ENCODE data around the gene RBM19.
"Not testable (repeated sequence)": the region's sequence is repeated elsewhere in the genome, so short reads cannot be mapped to it uniquely, and the experiment has no call there.

RBM19 gene, protein sequence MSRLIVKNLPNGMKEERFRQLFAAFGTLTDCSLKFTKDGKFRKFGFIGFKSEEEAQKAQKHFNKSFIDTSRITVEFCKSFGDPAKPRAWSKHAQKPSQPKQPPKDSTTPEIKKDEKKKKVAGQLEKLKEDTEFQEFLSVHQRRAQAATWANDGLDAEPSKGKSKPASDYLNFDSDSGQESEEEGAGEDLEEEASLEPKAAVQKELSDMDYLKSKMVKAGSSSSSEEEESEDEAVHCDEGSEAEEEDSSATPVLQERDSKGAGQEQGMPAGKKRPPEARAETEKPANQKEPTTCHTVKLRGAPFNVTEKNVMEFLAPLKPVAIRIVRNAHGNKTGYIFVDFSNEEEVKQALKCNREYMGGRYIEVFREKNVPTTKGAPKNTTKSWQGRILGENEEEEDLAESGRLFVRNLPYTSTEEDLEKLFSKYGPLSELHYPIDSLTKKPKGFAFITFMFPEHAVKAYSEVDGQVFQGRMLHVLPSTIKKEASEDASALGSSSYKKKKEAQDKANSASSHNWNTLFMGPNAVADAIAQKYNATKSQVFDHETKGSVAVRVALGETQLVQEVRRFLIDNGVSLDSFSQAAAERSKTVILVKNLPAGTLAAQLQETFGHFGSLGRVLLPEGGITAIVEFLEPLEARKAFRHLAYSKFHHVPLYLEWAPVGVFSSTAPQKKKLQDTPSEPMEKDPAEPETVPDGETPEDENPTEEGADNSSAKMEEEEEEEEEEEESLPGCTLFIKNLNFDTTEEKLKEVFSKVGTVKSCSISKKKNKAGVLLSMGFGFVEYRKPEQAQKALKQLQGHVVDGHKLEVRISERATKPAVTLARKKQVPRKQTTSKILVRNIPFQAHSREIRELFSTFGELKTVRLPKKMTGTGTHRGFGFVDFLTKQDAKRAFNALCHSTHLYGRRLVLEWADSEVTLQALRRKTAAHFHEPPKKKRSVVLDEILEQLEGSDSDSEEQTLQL

DNA sequence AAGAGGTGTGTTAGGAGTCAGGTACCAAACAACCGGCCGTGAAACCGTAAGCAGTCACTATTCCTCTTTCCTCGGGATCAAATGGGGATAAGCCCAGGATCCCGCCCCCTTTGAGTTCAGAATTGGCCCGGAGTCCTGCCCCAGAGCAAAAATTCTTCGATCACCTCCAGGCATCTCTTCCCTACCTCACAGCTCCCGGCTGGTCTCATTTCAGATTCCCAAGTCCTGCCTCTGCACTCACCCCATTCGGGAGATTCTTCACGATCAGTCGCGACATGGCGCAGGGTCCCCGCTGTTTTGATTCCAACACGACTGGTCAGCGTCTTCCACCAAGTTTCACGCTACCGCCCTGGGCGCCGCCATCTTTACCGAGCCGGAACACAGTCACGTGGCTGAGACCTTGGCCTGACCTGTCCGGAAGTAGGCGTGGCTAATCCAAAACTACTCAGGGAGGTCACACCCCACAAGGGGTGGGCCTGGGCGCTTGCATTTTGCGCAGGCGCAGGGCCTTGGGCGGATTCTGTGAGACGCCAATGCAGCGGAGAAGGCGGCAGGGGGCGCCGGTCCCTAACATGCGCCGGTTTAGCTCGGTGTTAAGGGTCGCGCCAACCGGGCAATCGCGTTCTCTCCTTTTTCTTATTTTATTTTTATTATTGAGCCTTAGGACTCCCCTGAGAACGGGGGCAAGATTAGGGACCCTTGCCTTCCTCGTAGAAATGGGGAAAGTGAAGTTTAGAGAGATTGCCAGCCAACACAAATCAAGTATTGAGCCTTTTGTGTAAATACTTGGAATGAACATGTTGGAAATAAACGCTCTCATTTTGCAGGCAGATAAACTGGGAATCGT is at the start of gene RBM19:
RBM19 (minus strand) TSS at position 375 of the 847 bp plus-strand sequence; CDS start at position 277, 98 bp downstream.
- DNase-seq = peak; percentile 94 to 95

DNA sequence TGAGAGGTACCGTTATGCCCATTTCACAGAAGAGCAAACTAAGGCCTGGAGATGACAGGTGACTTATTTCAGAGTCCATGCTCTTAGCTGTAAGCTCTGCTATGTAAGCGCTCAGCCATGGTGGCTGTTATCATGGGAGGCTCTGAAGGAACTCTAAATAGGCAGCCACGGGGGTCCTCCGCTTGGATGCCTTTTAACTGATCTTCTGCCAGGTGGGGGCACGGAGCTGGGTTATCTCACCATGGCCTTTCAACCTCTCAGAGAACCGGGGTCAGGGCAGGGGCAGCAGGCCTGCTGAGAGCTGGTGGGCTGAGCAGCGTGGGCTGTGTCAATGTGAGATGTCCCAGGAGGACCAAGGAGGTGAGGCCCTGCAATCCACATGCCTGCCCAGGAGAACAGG is 49.7 kb upstream of the RBM19 start:
- DNase-seq = no peak

DNA sequence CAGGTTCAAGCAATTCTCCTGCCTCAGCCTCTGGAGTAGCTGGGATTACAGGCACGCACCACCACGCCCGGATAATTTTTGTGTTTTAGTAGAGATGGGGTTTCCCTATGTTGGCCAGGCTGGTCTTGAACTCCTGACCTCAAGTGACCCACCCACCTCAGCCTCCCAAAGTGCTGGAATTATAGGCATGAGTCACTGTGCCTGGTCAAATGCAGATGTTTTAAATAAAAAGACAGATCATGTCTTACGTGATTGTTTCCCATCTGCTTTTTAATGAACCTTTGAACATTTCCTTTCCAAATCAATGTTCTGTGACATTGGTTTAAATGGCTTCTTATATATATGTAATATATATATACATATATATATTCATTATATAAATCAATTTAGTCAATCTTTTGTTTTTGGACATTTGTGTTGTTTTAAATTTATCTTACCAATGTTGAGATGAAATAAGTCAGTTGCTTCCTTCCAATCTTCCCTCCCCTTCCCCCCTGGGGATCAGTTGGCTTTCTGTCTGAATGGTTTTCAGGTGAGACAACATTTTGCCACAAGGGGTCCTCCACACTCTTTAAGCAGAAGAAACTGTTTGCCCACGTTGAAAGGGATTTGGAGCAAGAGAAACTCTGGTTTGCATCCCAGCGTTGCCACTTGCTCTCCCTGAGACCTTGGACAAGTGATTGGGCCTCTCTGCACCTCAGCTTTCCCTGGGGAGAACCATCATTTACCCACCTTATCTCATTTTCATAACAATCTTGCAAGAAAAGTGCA is 47.6 kb upstream of the RBM19 start:
- DNase-seq = no peak

DNA sequence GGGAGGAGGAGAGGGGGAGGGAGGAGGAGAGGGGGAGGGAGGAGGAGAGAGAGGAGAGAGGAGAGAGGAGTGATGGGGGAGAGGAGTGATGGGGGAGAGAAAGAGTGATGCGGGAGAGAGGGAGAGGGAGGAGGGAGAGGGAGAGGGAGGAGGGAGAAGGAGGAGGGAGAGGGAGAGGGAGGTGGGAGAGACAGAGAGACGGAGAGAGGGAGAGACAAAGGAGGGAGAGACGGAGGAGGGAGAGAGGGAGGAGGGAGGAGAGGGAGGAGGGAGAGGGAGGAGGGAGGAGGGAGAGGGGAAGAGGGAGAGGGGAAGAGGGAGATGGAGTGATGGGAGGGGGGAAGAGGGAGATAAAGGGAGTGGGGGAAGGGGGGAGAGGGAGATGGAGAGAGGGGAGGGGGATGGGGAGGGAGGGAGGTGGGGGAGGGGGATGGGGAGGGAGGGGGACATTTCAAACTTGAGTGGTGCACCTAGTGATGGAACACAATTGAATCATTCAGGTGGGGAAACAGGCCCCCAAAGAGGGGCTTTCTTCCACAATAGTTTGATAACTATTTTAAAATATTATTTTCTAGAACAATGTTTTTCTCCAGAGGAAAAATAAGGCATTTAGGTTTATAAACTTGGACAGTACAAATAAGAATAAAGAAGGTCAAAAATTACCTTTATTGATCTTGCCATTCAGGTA is 46.8 kb upstream of the RBM19 start:
- DNase-seq = no peak

DNA sequence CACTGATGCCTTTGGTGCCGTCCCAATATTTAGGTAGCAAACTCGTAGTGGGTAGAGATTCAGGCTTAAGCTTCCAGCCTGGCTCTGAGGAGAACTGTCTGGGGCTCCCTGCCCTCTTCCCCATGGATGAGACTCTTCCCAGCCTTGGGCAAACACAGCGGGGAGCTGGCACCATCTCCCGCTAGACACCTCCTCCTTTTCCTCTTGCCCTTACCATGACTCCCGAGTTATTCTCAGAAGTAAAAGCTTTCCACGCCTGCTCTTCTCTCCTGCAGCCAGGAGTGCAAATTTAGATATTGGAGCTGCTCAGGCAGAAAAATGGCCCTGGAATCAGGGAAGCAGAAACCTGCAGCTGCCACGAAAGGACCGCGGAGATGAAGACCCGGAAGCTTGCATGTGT is 45.6 kb upstream of the RBM19 start:
- DNase-seq = no peak

DNA sequence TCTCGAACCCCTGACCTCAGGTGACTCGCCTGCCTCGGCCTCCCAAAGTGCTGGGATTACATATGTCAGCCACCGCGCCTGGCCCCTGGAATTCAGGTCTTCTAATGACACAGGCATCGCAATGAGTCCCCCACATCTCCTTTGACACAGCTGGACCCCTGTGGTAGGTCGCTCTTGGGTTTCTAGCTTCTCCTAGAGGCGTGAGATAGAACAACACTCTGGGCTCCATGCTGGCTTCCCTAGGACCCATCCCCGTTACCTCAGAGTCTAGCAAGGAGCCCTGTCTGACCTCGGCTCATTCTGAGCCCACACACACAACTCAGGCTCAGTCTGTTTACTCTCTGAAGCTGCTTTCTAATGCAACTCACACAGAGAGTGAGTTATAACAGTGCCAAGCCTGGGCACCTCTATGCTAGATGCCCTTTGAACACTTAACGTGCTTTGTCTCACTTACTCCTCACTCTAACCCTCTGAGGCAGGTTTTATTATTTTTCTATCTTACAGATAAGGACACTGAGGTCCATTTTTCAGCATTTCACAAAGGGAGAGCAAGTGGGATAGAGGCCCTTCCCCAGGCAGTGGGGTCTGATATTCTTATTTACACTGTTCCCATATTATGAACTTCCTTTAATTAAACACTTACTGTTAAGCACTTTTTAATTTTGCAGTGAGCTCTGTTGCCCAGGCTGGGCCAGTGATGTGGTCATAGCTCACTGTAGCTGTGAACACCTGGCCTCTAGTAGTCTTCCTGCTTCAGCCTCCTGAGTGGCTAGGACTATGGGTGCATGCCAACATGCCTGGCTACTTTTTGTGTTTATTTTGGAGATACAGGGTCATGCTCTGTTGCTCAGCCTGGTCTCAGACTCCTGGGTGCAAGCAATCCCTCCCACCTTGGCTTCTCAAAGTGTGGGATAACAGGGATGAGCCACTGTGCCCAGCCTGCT is 40.6 kb upstream of the RBM19 start:
- no peak for DNase-seq

DNA sequence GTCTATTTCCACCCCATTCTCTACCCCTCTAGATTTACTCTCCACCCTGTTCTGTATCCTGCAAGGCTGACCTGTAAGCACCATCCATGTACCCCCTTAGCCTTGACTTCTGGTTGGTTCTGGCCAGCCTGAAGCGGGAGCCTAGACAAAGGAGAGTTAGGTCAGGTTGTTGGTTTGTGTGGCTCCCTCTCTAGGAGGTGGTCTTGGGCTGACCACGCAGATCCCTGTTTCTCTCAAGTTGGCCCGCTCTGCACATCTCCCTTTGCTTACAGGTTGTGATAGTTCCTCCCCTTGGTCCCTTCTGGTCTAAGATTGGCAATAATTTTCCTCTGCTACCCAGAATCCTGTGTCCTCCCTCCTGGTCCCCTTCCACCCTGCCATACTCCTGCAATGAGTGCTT is 38.3 kb upstream of the RBM19 start:
- no peak for DNase-seq

DNA sequence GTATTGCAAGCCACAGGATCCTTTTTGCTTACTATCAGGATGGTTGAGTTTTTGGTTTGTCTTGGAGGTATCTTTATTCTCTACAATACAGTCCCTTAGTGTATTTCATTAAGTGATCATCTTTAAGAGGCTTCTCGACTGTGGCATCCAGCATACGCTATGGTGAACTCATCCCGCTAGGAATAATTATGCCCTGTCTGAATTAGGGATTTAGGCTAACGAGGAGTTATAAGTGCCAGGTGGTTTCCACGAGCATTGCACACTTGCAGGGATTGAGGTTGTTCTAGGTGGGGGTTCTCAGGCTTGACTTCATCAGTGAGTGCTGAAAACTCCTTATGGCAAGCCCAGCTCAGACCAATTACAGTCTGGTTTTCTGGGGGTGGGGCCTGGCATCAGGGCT is 37.2 kb upstream of the RBM19 start:
- DNase-seq = no peak

DNA sequence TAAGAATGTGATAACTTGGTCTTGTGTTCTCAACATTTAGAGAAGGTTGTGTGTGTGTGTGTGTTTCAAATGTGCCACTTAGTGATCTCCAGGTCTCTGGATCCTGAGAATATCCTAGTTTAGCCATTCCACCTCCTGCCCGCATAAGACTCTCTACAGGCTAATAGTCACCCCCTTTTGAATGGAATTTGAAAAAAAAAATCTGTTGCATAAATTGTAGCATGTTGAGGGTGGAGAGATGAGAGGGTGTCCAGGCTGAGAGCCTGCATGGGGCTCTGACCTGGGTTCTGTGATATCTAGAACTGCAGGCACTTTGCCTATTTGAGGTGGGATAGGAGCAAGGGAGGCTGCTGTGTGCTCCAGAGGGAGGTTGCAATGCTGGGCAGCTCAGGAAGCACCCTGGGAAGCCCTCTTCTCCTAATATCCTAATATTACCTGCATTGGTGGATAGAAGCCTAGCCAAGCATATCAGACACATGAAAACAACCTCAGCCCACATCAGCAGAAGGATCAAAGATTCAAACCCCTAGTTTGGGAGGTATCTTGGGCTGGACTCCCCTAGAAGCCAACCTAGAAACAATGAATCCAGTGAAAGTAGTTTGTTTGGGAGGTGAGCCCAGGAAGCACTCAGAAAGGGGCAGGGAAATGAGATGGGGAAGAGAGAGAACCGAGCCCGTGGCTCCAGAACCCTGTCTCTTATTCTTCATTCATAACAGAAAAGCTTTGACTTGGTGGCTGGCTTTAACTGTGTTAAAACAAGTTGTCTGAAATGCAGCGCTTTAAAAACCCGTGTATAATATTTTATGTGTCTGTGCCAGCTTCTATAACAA is 35.6 kb upstream of the RBM19 start:
- DNase-seq = no peak

DNA sequence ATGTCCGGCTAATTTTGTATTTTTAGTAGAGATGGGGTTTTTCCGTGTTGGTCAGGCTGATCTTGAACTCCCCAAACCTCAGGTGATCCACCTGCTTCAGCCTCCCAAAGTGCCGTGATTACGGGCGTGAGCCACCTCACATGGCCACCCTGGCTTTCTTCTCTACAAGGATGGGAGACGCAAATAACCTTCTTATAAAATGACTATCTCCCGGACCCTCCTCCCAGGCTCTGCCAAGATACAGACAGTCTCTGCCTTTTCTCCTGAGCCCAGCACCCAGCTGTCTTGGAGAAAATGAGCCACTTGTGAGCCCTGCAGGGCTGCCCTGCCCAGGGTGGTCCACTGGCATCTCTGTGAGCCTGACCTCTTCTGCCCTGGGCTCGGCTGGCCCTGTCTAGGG is 34.7 kb upstream of the RBM19 start:
- DNase-seq = no peak

DNA sequence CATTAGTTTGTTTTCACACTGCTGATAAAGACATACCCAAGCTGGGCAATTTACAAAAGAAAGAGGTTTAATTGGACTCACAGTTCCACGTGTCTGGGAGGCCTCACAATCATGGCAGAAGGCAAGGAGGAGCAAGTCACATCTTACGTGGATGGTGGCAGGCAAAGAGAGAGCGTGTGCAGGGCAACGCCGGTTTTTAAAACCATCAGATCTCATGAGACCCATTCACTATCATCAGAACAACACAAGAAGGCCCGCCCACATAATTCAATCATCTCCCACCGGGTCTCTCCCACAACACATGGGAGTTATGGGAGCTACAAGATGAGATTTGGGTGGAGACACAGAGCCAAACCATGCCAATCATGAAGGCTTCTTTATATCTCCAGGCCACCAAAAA is 34.1 kb upstream of the RBM19 start:
- not testable (repeated sequence) for DNase-seq

DNA sequence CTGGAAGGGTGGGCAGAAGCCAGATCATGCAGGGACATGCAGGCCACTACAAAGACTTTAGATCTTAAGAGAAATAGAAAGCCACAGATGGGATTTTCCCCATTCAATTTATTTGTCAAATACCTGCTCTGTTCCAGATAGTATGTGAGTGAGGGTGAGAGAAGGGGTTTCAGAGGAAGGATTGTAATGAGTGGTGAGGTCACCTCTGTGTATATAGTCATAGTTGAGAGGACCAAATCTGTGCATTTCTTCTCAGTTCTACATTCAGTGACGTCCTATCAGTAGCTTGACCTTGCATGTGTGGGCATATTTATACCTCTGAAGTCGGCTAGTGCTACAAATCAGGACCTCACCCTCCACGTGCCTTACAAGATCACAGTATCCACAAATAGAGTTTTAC is 31.2 kb upstream of the RBM19 start:
- no peak for DNase-seq

DNA sequence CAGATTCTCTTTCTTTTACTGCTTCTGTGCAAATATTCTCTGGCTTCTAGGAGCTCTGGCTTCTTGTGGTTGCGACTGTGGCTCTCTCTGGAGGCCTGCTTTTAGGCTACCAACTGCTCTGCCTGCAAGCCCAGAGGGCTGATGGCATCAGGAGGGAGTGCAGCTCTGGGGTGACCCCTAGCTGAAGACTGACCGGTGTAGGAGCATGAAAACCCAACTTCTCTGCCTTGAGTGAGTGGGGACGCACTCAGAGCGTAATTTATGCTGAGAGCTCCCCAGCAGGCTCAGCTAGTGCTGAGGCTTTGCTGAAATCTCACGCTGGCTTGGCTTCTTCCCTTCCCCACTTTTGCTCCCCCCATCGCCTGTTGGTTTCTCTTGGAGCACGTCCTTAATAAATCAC is 29.9 kb upstream of the RBM19 start:
- DNase-seq = no peak

DNA sequence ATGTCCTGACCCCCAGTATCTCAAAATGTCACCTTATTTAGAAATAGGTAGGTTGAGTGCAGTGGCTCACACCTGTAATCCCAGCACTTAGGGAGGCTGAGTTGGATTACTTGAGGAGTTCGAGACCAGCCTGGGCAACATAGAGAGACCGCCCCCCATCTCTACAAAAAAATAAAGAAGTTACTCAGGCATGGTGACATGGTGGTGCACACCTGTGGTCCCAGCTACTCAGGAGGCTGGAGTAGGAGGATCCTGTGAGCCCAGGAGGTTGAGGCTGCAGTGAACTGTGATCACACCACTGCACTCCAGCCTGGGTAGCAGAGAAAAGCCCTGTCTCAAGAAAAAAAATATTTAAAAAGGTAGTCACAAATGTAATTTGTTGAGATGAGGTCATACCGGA is 27.9 kb upstream of the RBM19 start:
- no peak for DNase-seq

DNA sequence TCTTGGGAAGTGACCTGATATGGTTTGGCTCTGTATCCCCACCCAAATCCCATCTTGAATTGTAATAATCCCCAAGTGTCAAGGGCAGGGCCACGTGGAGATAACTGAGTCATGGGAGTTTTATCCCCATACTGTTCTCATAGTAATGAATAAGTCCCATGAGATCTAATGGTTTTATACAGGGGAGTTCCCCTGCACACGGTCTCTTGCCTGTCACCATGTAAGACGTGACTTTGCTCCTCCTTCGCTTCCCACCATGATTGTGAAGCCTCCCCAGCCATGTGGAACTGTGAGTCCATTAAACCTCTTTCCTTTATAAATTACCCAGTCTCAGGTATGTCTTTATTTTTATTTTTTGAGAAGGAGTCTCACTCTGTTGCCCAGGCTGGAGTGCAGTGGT is 26.6 kb upstream of the RBM19 start:
- DNase-seq = not testable (repeated sequence)

DNA sequence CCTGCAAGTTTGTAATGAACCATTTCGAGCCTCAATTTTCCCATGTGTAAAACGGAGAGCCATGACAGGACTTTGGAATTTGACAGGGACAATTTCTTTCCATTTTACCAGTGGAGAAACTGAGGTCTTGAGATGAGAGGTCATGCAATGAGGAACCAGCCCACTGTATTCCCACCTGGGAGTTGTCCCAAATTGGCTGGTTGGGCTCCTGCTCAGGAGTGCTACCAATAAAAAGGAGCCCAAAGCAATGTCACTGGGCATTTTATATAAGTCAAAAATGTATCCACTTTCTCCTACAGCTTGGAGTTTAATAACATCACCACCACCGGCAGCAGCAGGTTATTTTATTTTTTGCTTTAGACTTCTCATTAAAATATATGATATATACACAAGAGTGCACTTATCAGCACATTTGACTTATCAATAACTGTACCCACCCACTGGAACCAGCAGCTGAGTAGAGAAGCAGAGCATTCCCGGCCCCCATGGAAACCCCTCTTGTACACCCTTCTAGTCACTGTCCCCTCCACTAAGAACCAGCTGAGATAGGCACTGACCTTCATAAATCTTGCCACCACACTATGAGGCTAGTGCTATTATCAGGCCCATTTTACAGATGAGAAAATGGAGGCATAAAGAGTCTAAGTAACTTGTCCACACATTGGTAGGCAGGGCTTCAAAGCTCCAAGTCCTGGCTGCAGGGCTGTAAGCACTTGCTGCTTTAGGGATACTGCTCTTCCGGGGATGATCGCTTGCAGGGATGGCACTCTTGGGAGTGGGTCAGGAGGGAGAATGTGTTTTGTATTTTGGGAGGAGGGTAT is 25.3 kb upstream of the RBM19 start:
- no peak for DNase-seq

DNA sequence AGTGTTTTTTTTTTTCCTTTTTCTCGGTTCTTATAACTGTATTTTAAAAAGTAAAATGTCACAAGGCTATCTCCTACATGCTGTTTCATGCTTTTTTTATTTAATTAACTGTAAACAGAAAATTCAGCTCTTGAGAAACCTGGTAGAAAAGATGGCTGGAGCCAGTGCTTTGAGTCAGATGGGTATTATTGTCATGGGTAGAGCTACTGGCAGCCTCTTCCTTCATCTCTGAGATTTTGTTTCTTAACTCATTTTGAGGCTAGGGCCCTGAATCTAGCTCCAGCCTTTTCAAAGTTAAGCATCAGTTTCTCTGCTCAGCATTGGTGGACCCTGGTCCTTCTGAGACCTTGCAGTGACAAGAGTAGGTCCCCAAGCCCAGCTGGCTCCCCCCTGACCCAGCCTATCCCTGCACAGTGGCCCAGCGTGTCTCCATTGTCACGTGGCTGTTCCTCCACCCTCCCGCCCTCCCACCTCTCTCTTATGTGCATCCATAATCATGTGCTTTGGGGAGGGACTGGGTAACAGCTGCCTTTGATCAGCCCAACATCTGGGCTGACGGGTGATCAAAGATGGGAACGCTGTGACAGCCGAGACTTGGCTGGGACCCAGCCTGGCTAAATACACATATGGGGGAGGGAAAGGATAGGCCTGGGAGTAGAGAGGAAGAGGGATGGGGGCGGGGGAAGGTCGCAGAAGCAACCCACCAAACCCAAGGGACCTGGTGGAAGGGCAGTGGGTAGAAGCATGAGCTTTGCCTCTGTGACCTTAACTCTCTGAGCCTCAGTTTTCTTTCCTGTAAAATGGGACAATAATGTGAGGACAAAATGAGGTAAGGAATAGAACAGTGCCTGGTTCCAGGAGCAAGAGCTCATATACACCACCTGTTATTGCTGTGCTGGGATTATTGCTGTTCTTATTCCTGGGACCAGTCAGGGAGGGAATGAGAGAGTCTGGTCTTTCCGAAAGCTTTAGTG is 24.4 kb upstream of the RBM19 start:
- no peak for DNase-seq
